Fibroblast of mammary gland (primary cell): ENCODE data around the gene PIK3R1.

Experiments
- DNase-seq: peaks from one replicate; pipeline ENCODE4 v3.0.0-alpha.2; 2010; ENCODE audit warnings: low read depth
- H3K4me3 ChIP-seq: 2 replicates; pipeline ENCODE4 v1.5.1; 2011; ENCODE audit warnings: low read depth, mild to moderate bottlenecking, low read length, moderate library complexity; ENCODE audit not compliant: control insufficient read depth
- CTCF ChIP-seq: conservative IDR thresholded peaks from 2 replicates; pipeline ENCODE4 v1.5.1; 2011; ENCODE audit warnings: low read depth, low read length, inconsistent platforms; ENCODE audit not compliant: control insufficient read depth, insufficient read depth

Gene PIK3R1

GRCh38 chr5:68259700-68260099, 44.1 kb downstream of the PIK3R1 start:
- H3K4me3 ChIP-seq = no peak overlapping the region
- DNase-seq = no peak
- no peak for TF ChIP-seq CTCF

GRCh38 chr5:68260467-68260866, 44.9 kb downstream of the PIK3R1 start:
- DNase-seq = peak; percentile 60
- TF ChIP-seq CTCF = no peak
- no peak overlapping the region for H3K4me3 ChIP-seq

GRCh38 chr5:68261169-68261568, 45.6 kb downstream of the PIK3R1 start:
- DNase-seq = no peak
- H3K4me3 ChIP-seq = no peak overlapping the region
- no peak for TF ChIP-seq CTCF

GRCh38 chr5:68261569-68262065, 46.1 kb downstream of the PIK3R1 start:
- peak; percentile 27 for TF ChIP-seq CTCF
- DNase-seq = peak; percentile 85
- no peak overlapping the region for H3K4me3 ChIP-seq

GRCh38 chr5:68264024-68264956, 48.7 kb downstream of the PIK3R1 start:
- no peak for TF ChIP-seq CTCF
- H3K4me3 ChIP-seq = no peak overlapping the region
- no peak for DNase-seq

GRCh38 chr5:68265347-68265746, 49.8 kb downstream of the PIK3R1 start:
- no peak overlapping the region for H3K4me3 ChIP-seq
- TF ChIP-seq CTCF = no peak
- no peak for DNase-seq
